Stimulated activated naive CD8-positive, alpha-beta T cell treated with anti-CD3 and anti-CD28 coated beads, Interleukin-15, Interleukin-2, amounts not matched to agents 100 U/mL and 50 U/mL, for 24 hours (primary cell): ENCODE measurements around the gene DOCK4.
"Not testable (repeated sequence)": the region's sequence is repeated elsewhere in the genome, so short reads cannot be mapped to it uniquely, and the experiment has no call there.

Source experiments
- ATAC-seq: fragments of 150-1000 bp; cut with Tn5 transposase; one replicate; pipeline ENCODE4 v1.10.0; 2021
- DNase-seq: peaks from one replicate; pipeline ENCODE4 v3.0.0; 2021

The DOCK4 gene

DNA sequence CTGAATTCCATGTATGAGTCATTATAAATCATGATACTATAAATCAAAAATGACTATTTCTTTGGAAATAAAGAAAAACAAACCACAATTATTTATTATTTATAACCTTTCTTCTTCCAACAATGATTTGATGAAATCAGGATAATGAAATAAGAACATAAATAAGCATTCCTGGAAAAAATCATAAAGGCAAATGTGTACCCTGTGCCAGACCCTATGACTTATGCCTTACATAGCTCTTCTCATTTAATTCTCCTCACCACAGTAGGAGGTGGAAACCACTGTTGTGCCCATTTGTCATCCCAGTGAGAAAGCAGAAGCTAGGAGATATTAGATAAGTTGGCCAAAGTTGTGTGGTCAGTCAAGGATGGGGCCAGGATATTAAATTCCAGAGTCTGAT is 255.1 kb downstream of the DOCK4 start:
- ATAC-seq (no peak), DNase-seq (no peak)

DNA sequence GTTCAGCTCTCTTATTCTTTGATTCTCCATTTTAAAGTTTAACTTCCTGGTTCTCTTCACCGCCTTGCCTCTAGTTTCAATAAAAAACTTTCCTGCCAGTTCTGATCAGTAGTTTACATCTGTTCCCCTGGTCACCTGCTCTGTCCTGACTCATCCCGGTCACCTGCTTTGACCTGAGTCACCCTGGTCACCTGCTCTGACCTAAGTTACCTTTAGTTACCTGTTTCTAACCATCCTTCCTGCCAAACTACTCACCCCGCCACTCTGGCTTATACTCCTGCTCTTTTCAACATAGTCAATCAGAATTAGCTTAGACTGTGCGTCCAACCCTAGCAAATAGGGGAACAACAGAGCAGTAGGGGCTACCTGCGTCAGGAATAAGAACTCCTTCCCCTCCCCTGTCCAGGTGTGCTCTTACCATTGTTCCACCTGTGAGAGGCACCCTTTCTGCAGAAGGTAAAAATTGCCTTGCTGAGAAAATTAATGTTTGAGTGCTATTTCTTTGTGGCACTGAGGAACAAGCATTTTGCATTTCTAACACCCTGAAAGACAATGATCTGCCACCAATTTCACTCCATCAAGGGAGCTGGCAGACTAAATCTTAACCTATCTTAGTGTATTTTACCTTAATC is 263.6 kb downstream of the DOCK4 start:
- no peak for ATAC-seq
- DNase-seq: no peak

DNA sequence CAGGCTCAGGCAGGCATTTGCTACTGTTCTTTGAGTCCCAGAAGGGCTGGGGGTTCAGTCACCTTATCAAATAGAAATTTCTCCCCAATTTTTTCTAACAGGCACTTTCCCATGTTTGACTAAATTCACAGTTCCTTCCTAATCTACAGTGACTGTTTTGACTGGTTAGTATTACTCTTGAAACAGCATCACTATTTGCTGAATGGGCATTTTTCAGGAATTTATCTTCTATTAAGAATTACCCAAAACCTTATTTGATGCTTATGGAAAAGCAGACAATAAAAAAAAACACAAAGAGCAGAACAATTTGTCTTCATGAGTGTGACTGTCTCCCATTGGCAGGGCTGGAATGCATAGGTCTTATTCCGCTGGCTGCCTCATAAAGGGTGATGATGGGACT is 269.0 kb downstream of the DOCK4 start:
- ATAC-seq (no peak), DNase-seq (no peak)

DNA sequence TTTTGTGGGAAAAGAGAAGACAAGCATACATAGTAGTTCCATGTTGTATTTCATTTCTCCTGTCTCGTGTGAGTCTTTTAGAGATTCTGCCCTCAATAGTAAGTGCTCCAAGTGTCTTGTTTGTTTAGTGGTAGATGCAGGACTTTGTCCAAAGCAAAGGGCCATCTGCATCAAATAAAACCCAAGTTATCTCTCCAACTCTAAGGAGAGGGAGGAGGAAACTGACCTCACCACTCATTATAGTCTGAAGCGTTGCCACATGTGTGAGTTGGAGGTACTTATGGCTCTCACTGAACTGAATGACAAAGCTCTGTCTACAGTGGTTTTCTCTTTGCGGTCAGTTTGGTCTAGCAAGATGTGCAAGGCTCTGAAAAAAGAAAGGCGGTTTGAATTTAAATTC is 272.6 kb downstream of the DOCK4 start:
- DNase-seq: no peak
- no peak for ATAC-seq

DNA sequence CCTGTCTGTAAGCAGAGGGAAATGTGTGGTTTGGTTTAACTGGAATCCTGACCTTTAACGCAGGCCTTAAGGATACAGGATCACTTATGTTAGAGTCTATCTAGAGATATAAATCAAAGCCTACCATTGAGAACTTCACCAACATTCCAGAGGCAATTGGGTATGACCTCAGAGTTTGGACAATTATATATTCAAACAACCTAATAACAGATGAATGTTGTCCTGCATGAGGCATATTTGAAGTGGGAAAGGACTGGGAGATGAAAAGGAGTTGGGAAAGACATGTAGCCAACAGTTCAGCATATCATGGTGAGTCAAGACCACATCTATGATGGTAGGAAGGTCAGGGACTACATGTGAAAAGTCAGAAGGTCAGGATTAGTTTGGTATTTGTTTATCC is 274.2 kb downstream of the DOCK4 start:
- DNase-seq (no peak), ATAC-seq (no peak)

DNA sequence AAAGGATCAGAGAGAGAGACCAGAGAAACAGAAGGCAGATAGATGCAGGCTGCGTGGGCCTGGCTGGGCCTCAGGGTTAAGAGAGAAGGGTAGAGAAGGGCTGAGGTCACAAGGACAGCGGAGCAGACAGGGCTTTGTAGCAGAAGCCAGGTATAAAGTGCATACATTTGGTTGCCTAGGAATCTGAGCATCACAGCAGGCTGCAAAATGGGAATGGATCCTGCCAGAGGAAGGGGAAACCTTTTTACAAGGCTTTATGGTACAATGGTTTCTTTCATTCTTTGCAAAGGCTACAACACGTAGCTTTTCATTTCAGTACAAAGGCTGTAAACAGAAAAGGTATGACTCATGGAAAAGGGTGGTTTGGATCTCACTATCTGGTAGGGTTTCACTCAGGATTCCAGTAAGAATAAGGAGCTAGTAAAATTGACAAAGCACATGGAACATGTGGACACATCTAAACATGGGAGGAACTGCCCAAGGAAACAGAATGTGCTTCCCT is 275.1 kb downstream of the DOCK4 start:
- no peak for ATAC-seq
- no peak for DNase-seq

DNA sequence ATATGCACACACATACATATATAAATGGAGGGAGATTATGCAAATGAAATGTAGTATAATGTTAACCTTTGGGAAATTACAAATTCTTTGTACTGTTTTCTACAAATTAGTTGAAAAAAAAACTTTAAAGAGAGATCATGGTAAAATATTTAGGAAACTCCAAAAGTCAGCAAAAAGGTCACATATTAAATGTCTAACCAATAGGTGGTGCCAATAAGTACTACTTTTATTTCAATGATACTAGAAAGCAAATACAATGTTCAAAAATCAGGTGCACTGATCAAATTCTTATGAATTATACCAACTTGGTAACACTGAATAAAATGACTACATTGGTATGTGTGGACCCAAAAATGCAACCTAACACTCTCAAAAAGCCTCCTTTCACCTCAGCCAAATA is 276.9 kb downstream of the DOCK4 start:
- ATAC-seq (no peak), DNase-seq (no peak)

DNA sequence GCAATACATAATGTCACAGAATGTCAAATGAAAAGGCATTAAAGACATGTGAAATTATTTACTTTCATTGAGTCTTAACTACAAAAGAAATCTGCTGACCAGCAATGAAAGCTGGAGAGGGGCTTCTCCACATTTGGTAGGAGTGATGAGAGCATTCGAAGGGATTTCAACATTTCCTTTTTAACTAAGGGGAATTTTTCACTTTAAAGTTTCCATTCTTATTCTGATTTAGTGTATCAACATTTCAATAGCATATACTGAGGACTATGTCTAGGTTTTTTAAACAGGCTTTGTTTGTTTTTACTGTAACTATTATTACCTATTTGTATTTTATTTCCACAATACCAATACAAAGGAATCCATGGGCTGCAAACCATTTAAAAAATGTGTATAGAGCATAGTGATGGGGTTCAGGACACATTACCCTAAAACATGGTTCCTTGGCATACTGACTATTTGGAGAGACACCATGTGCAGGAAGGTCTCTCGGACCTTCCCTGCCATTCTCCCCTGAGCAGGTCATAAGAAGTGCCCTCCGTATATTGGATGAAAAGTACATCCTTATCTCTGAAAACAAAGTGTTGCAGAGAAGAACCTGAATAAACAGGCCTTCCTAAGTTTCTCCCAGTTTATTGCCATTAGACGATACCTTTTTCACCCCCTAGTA is 278.7 kb downstream of the DOCK4 start:
- ATAC-seq (no peak), DNase-seq (no peak)

DNA sequence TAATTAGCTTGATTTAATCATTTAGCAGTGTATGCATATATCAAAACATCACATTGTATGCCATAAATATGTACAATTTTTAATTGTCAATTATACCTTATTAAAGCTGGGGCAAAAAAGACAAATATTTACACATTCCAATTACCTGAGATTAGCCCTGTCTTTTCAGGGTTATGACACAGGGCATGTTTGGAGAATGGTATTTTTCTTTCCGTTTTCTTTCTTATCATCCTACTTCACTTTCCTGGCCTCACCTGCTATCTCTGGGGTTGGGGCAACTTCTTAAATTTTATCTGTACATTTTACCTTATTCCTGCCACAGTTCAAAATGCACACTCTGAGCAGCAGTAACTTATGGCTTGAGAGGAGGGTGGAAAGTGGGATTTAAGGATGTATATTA is 285.9 kb downstream of the DOCK4 start:
- ATAC-seq (no peak), DNase-seq (no peak)

DNA sequence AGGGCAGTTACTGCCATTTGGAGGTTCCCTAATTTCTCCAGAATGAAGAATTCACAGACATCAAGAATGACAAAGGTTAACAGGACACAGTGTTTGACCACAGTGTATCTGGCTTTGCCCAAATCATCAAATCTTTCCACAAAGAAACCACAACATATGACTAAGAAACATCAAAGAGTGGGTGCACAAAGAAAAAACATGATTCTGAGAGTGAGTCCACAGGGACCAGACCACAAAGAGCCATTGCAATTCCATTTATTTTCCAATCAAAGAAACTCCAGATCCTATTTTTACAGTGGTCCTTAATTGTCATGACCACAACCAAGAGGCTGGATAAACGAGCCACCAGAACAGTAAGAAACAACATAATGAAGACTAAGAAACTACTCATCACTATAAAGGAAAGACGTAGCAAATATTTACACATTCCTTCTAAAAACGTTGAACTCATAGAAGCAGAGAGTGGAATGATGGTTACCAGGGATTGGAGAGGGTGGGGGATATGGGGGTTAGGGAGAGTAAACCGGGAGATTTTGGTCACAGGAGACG is 286.5 kb downstream of the DOCK4 start:
- ATAC-seq: no peak
- DNase-seq: no peak

DNA sequence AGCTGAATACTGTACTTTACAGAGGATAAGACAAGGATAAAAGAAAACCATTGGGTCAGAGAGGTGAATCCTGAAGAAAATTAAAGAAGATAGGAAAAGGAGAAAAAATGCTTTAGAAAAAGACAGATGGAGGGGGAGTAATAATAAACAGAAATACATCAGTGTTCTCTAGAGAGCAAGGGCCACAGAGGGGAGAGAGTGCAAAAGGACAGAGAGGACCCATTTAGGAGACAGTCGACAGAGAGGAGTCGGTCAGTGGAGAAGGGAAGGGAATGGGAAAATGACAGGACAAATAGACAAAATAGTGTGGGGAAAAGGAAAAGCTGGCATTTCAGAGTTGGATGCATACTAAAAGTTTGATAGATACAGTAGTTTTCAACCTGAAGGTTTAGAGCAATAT is 287.0 kb downstream of the DOCK4 start:
- no peak for DNase-seq
- no peak for ATAC-seq

DNA sequence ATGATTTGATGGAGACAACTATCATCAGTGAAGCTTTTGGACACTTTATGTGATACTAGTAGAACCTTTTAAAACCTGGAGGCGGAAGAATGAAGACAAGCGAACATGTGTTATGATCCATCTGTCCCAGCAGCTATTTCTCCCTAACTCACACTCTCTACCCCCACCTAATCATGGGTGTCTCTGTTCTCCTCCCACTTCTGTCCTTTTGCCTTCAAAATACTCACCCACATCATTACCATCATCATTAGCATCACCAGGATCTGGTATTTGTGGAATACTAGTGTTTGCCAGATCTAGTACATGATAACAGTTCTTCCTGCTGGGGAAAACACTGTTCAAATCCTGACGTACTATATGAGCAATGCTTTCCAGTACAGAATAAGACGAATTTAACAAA is 287.7 kb downstream of the DOCK4 start:
- DNase-seq: no peak
- no peak for ATAC-seq

DNA sequence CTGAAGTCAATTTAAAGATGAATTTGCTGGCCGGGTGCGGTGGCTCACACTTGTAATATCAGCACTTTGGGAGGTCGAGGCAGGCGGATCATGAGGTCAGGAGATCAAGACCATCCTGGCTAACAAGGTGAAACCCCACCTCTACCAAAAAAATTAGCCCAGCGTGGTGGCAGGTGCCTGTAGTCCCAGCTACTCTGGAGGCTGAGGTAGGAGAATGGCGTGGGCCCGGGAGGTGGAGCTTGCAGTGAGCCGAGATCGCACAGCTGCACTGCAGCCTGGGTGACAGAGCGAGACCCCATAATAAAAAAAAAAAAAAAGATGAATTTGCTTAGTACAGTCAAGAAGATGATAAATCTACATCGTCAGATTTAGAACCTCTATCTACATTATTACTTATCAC is 288.8 kb downstream of the DOCK4 start:
- not testable (repeated sequence) for ATAC-seq, DNase-seq

DNA sequence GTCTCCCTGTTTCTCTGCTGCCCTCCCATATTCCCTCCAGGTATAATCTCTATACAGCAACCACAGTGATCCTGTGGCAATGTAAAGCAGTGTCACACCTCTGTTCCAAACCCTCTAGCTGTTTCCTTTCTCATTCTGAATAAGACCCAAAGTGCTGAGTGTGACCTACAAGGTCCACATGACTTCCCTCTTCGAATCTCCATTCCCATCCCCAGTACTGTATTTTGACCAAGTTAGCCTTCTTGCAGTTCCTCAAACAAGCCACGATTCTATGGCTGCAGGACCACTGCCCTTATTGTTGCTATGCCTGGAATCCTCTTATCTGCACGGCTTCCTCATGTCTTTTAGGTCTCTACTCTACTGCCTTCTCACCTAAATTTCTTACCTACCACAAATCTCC is 291.9 kb downstream of the DOCK4 start:
- ATAC-seq (no peak), DNase-seq (no peak)

DNA sequence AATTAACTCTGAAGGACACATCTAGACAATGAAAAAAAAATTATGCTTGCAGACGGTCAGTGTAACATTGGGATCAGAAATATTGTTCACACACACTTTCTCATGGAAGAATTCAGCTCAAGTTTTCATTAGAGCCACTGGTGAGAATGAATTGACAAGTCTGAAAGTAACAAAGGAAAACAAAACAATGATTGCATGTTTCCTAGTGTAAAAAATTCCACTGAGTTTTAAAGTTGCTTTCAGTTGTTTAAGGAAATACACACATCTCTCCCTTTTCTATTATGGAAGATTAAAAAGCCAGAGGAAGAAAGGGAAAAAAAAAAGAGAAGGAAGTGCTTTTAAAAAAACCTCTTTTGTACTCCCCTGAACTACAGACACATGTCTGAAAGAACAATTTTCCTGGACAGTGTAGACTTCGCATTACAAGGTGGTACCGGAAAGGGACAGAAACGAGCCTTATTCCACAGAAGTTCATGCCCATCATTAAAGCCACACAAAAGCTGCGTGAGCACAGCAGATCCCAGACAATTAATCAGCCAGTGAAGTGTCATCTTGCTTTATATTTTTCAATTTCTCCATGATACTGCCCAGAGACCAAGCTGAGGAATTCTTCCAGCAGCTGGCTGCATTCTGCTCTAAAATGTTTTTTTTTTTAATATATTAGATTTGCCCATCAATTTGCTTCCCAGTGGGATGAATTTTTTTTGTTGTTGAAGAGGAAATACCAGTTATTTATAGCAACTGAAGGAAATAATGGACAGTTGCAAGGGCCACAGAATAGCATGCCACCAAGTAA is 294.8 kb downstream of the DOCK4 start:
- no peak for ATAC-seq
- DNase-seq: no peak

DNA sequence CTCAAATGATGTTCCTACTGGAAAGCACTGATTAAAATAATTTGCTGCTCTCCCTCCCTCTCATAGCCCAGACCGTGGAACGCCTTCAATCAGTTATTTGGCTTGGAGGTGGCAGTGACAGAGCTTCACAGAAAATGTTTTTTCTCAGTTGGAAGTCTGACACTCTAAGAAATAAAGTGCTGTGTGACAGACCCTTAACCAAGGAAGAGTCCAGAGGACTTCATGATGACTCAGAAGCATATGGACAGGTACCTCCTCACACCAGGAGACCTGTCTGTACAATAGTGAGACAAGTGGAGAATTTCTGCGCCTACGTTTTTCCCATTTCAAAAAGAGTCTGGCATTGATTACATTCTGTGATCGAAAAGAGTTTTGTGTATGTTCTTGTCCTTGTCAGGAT is 295.5 kb downstream of the DOCK4 start:
- ATAC-seq (no peak), DNase-seq (no peak)

DNA sequence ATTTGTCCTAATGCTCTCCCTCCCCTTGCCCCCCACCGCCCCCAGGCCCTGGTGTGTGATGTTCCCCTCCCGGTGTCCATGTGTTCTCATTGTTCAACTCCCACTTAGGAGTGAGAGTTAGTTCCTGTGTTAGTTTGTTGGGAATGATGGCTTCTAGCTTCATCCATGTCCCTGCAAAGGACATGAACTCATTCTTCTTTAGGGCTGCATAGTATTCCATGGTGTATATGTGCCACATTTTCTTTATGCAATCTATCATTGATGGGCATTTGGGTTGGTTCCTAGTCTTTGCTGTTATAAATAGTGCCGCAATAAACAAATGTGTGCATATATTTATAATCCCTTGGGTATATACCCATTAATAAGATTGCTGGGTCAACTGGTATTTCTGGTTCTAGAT is 297.5 kb downstream of the DOCK4 start:
- not testable (repeated sequence) for DNase-seq, ATAC-seq

DNA sequence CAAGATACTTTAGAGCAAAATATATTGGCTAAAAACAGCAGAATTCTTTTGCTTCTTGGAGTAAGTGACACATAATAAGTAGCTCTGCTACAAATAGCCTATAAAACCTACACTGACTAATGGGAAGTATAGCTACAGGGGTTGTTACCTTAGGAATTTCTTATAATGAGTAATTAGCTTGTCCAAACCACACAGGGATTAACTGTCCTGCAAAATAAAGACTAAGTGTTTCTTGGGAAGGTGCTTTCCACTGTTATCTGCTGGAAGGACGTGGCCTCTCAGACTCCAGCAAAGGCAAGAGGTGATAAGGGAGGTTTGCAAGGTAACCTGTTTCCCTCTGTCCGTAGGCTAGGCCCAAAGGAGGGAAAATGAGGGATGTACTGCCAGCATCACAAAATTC is 302.4 kb downstream of the DOCK4 start:
- no peak for ATAC-seq
- no peak for DNase-seq

DNA sequence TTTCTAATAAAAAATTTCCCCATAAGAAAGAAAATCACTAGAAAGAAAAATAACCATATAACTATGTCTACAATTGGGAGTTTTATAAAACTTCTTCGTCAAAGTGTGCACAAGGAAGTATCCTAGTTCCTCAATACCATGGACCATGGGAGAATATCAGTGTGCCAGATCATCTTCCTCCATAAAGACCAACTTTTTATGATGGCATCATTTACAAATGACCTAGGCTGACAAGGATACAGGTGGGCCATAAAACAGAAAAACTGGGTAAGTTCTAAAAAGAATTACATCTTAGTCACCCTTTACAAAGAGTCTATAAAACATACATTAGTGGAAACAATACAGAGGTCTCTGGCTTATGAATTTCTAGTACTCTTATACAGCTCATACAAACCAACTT is 303.2 kb downstream of the DOCK4 start:
- DNase-seq (no peak), ATAC-seq (no peak)

DNA sequence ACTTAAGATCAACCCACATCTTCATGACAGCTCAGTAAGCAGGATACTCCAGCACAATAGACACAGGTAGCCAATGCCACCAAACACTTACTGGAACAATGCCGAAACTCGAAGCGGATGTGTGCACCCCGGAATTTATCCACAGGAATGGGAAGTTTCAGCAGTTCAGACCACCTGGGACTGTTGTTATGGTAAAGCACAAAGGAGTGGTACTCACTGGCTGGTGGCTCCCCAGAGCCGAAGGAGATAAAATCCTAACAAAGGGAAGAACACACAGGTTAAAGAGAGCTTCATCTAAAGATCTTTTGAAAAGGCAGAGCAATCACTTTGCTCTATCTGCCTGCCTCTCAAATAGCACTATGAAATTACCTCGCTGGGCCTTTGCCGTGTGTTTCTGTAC is 305.9 kb downstream of the DOCK4 start:
- ATAC-seq (no peak), DNase-seq (no peak)

DNA sequence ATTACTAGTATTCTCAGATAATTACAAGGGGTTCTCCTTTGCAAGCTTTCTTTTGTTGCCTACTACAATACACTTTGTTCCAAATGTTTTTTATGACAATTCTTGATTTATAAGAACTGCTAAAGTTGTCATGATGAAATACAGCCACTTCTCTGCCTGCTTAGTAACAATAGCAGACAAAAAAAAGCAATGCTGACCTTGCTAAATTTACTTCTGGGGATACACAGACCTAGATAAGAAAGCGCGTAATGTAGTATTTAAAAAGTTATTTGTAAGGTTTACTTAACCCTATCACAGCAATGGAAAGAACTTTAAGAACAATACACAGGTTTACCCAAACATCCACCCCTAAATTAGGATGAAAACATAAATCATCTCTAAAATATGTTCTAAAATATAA is 311.1 kb downstream of the DOCK4 start:
- ATAC-seq (no peak), DNase-seq (no peak)

DNA sequence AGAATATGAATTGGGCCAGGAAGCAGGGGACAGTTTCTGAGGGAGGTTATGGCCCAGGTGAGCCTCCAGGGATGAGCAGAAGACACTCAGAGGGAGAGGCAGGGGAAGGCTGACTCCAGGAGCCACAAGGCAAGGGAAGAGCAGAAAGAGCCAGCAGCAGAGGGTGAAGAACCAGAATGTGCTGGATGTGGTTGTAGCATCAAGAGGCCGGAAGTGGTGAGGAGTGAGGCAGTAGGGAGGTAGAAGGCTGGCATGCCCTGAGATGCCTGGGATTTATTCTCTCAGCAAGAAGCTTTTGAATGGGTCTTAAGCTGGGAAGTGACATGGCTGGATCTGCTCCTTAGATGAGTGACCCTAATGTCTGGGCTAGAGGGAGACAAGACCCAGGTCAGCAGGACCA is 311.7 kb downstream of the DOCK4 start:
- DNase-seq: no peak
- ATAC-seq: no peak

DNA sequence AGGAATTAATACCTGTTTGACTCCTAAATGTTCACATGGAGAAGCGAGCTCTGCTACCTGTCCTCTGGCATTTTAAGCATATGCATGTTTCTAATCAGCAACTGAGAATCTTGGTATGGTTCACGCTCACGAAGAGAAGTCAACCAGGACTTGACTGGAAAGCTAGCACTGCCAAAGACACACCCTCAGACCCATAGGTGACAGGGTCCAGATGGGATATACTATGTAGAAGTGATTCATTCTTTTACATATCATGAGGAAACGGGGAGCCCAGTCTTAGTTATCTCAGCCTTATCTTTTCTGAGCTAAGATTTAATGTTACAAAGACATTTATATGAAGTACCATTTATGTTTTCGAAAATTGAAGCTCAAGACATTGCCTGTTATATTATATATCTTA is 313.0 kb downstream of the DOCK4 start:
- ATAC-seq (no peak), DNase-seq (no peak)
